Stimulated activated CD4-positive, alpha-beta T cell treated with anti-CD3 and anti-CD28 coated beads, Interleukin-15, amount 100 ng/mL, for 48 hours (primary cell): ENCODE data around the gene BAMBI.

ENCODE experiments used
- DNase-seq, 2 donors: peaks; one replicate each; pipeline ENCODE4 v3.0.0-alpha.2; 2020; ENCODE audit warnings: low read depth in 2 of 2

Gene BAMBI

DNA sequence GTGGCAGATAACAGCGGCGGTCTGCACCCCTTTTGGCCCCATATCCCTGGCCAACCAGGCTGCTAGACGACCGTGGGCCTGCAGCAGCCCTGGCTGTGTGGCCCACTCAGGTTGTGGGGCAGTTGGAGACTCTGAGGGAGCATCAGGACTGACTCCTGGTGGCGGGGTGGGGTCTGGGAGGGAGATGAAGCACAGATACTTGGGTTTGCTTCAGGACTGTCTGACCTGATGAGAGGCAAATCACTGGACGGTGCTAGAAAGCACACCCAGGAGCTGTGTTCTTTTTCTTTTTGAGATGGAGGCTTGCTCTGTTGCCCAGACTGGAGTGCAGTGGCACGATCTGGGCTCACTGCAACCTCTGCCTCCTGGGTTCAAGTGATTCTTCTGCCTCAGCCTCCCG, 28.2 kb downstream of the BAMBI start:
- DNase-seq: no peak

DNA sequence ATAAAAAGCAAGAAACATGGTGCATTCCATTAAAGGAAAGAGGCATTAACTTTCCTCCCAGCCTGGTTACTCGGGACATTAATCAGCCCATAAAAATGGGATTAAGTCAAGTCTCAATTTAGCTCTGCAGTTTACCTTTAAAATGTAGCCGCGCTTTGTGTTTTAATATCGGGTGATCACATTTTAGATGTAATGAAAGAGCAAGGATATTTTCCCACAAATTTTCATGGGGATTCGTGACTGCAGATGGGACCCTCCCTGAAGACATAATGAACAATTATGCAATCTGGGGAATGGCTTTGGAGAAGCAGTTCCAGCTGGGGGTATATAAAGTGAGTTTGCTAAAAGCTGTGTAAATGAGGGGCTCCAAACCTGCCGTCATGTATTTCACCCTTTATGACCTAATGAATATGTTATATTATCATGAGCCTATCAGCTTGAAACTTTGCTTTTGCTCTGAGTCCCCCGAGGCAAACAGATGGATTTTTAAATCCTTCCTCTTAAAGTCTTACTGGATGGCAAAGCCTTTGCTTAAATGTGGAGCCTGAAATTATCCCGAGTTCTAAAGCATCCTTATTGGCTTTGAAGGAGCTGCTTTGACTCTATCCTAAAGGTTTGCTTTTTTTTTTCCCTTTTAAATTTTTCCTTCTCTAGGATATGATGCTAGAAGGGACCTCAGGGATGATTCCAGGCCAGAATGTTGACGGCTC, 31.8 kb downstream of the BAMBI start:
- no peak for DNase-seq

GRCh38 chr10:28710202-28710886, 33.0 kb downstream of the BAMBI start:
- no peak for DNase-seq

GRCh38 chr10:28711041-28711440, 33.7 kb downstream of the BAMBI start:
- no peak for DNase-seq

GRCh38 chr10:28711776-28712175, 34.5 kb downstream of the BAMBI start:
- no peak for DNase-seq

DNA sequence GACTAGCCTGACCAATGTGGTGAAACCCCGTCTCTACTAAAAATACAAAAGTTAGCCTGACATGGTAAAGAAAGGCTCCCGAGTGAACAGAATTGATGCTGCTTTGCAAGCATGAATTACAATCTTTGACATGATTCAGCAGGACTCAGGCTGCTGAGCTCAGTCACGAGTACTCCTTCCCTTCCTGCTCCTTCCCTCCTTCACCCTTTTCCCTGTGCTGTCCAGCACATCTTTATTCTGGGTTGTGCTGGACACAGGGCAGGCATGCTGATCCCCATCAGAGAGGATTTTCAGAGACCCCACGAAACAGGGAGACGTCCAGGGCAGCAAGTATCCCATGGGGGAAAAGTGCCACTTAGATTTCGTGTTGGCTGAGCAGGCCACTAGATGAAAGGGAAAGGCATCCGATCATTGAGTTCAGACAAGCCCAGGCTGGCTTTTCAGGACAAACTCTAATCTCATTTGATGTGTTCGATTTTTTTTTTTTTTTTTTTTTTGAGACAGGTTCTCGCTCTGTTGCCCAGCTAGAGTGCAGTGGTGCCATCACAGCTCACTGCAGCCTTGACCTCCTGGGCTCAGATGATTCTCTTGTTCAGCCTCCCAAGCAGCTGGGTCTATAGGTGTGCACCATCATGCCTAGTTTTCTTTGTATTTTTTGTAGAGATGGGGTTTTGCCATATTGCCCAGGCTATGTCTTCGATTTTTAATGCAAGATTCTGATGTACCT, 36.5 kb downstream of the BAMBI start:
- no peak for DNase-seq

DNA sequence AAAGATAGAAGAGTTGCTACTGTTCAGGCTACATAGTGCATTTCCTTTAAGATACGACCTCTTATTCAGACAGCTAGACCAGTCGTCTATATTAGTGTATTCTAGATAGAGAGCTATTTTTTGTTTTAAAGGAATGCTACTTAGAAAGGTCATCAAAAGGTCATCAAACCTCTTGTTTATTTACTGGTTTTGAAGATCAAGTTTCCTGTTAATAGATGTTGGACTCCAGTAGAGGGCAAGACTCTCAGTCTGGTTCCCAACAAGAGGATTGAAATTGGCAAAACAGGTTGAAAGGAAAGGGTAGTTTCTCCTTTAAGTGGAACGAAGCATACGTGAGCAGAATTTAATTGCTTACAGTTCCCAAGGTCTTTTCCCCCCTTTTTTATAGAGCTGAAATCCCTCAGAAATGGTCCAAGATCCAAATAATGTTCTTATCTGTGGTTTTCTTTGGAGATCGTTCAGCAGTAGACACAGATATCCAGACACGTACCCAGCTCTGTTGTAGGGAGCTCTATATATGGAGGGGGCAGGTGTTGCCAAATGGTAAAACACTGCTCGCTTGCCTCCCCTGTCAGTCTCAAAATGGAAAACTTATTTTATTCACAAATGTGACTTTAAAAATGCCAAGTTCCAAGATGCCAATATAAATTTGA, 37.2 kb downstream of the BAMBI start:
- DNase-seq: no peak

DNA sequence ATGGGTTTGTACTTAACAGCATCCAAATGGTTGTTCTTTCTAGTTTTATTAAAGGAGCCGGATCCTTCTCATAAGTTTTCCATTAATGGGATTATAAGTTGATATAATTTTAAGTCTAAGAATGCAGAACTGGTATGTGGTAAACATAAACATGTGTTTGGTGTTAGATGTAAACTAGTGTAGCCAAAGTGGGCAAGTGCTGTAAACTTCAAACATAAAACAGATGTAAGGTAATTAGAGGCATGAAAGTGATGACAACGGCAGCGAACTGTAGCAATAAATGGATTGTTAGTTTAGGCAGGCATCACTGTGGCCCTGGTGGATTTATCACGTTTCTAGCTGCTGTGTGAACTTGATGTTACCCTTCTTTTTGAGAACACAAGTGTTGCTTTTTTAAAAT, 37.9 kb downstream of the BAMBI start:
- DNase-seq: no peak

DNA sequence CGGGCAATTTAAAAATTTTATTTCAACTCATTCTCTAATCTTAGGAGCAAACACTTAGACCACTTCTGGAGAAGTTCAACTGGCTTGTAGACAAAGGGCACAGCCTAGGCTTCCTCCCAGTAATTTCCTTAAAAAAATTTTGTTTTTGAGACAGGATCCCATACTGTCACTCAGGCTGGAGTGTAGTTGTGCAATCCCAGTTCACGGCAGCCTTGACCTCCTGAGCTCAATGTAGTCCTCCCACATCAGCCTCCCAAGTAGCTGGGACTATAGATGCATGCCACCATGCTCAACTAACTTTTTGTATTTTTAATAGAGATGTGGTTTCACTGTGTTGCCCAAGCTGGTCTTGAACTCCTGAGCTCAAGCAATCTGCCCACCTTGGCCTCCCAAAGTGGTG, 38.4 kb downstream of the BAMBI start:
- DNase-seq: no peak

DNA sequence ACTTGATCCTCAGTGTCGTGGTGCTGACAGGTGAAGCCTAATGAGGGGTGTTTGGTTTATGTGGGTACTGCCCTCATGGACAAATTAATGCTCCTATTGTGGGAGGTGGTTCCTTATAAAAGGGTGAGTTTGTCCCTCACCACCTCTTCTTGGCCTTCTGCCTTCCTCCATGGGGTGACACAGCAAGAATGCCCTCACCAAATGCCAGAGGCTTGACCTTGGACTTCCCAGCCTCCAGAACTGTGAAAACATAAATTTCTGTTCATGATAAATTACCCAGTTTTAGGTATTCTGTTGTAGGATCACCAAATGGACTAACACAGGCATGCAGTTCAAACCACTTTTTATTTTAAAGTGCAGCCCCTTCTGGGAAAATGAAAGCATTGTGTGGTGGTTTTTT, 39.4 kb downstream of the BAMBI start:
- DNase-seq: no peak

DNA sequence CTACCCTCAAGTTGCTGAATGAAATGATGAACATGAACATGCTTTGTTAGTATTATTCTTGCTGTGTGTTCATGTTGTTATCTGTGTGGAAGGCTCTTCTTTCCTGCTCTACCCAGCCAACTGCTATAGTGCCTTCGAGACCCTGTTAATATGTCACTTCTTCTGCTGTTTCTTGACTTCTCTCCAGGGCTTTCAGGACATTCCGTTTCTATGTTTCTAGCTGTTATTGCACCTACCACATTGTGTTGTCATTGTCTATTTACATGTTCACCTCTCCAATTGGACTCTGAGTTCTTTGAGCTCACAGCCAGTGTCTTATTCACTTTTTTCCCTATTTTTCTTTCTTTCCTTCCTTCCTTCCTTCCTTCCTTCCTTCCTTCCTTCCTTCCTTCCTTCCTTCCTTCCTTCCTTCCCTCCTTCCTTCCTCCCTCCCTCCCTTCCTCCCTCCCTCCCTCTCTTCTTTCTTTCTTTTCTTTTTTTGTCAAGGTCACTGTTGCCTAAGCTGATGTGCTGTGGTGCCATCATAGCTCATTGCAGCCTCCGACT, 40.4 kb downstream of the BAMBI start:
- no peak for DNase-seq

DNA sequence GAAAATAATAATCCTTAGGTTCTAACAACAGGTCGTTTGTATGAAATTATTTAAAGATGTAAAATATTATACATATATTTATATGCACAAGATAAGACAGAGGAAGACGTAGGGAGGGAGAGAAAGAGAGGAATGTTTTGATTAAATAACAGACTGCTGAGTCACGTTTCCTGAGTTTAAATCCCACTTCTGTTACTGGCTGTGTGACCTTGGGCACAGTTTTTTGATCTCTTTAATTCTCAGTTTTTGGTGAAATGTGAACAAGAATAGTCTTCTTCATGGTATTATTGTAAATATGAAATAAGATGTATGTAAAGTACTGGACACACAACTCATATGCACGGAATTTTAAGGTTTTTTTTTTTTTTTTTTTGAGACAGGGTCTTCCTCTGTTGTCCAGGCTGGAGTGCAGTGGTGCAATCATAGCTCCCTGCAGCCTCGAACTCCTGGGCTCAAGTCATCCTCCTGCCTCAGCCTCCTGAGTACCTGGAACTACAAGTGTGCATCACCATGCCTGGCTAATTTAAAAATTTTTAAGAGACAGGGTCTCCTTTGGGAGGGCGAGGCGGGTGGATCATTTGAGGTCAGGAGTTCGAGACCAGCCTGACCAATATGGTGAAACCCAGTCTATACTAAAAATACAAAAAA, 42.6 kb downstream of the BAMBI start:
- no peak for DNase-seq

DNA sequence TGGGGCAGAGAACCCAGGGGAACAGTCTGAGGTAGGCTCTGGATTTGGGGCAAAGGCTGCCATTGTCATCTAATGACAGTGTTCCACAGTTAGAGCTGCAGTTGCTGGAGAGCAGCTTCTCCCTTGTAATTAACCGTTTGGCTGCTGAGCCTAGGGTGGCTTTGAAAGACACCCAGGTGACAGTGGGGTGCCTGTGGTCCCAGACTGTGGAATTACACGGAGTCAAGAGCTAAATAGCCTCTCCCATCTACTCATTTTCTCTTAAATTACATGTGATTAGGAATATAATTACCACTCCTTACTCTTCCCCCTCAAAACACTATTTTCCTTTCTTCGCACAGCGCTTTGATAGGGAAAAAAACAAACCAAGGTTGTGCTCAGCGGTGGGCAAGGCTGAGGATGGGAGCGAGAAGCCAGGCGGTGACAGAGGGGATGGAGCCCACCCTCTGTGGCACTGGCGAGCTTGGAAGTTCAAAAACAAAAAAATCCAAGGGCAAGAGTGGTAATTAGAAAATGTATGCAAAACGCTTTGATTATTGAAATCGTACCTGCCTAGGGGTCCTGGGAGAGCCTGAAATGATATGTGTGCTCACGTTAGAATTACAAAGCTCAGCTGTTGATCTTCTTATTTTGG, 44.1 kb downstream of the BAMBI start:
- DNase-seq: no peak

GRCh38 chr10:28722065-28722803, 44.9 kb downstream of the BAMBI start:
- DNase-seq: no peak

GRCh38 chr10:28728366-28728765, 51.0 kb downstream of the BAMBI start:
- no peak for DNase-seq

GRCh38 chr10:28730031-28730778, 52.9 kb downstream of the BAMBI start:
- no peak for DNase-seq

GRCh38 chr10:28732091-28732490, 54.8 kb downstream of the BAMBI start:
- no peak for DNase-seq
